HL-60 (cell line): Measurements from ENCODE around the gene GGA2.

Source experiments
- DNase-seq, 2 experiments: peaks; one replicate each; pipeline ENCODE4 v3.0.0-alpha.2; 2010 to 2020; ENCODE audit warnings: low read depth in 1 of 2, low spot score in 1 of 2
- H3K27ac ChIP-seq: fragments of 250-450 bp; sonication (Bioruptor Pico); replicated peaks from 2 replicates; pipeline ENCODE4 v1.5.1; 2020; ENCODE audit warnings: mild to moderate bottlenecking, moderate library complexity
- H3K27me3 ChIP-seq: fragments of 250-450 bp; sonication (Bioruptor Pico); 2 replicates; pipeline ENCODE4 v1.5.1; 2021; ENCODE audit warnings: mild to moderate bottlenecking, moderate library complexity; ENCODE audit not compliant: insufficient read depth, poor library complexity, severe bottlenecking
- H3K4me3 ChIP-seq: replicated peaks from 2 replicates; pipeline ENCODE4 v1.5.1; 2011; ENCODE audit warnings: mild to moderate bottlenecking, control low read depth, low read length; ENCODE audit not compliant: insufficient read depth
- CTCF ChIP-seq: IDR thresholded peaks from one replicate; pipeline ENCODE4 v1.5.1; 2011; ENCODE audit warnings: low read length, control low read depth, inconsistent platforms; ENCODE audit not compliant: insufficient read depth
- GABPA ChIP-seq: IDR thresholded peaks from 2 replicates; pipeline ENCODE4 v1.6.1; 2012; ENCODE audit warnings: low read depth
- POLR2AphosphoS5 ChIP-seq: IDR thresholded peaks from 2 replicates; pipeline ENCODE4 v1.6.1; 2012; ENCODE audit warnings: low read depth
- REST ChIP-seq: IDR thresholded peaks from 2 replicates; pipeline ENCODE4 v1.6.1; 2012; ENCODE audit warnings: low read depth; ENCODE audit not compliant: insufficient replicate concordance
- SPI1 ChIP-seq: IDR thresholded peaks from 2 replicates; pipeline ENCODE4 v1.6.1; 2012; ENCODE audit warnings: low read depth, mild to moderate bottlenecking, borderline replicate concordance

The GGA2 gene

GRCh38 chr16:23523876-23524385, 13.6 kb upstream of the GGA2 start:
- H3K4me3 ChIP-seq = no peak overlapping the region
- H3K27ac ChIP-seq = no peak overlapping the region
- TF ChIP-seq GABPA = no peak
- TF ChIP-seq SPI1 = no peak
- TF ChIP-seq POLR2AphosphoS5 = no peak
- no peak for TF ChIP-seq REST
- no peak for TF ChIP-seq CTCF
- H3K27me3 ChIP-seq = no peaks in the 10 kb centered on the region
- DNase-seq = no peak

GRCh38 chr16:23523321-23523720, 13.0 kb upstream of the GGA2 start:
- no peak for TF ChIP-seq CTCF
- no peak for TF ChIP-seq POLR2AphosphoS5
- TF ChIP-seq SPI1 = no peak
- TF ChIP-seq REST = no peak
- no peak for TF ChIP-seq GABPA
- Histone ChIP-seq H3K4me3 (no peak overlapping the region), H3K27ac (no peak overlapping the region), H3K27me3 (no peaks in the 10 kb centered on the region)
- no peak for DNase-seq

- no peak overlapping the region for H3K4me3 ChIP-seq
- DNase-seq = no peak
- TF ChIP-seq POLR2AphosphoS5 (no peak), REST (no peak), SPI1 (no peak), GABPA (no peak), CTCF (no peak)
- no peaks in the 10 kb centered on the region for H3K27me3 ChIP-seq
- H3K27ac ChIP-seq = peak overlapping the region; percentile 74
These were observed 11.7 kb upstream of the GGA2 start for GRCh38 chr16:23521965-23522364.
